Loucy (cell line): ENCODE results near the gene BACH2.

Source experiments
- EZH2phosphoT487 ChIP-seq: fragments of 200-600 bp; IDR thresholded peaks from 2 replicates; pipeline ENCODE4 v1.6.1; 2018; ENCODE audit warnings: antibody characterized with exemption, mild to moderate bottlenecking, moderate library complexity, borderline replicate concordance
- TF ChIP-seq, protein P1 (sequence below): fragments of 200-600 bp; sonication (generic); conservative IDR thresholded peaks from 2 replicates; pipeline ENCODE4 v1.5.1; 2014; ENCODE audit warnings: mild to moderate bottlenecking, antibody characterized with exemption, low read length

GRCh38 chr6:90278129-90278528, 18.5 kb downstream of the BACH2 start:
- TF ChIP-seq, protein P1, sequence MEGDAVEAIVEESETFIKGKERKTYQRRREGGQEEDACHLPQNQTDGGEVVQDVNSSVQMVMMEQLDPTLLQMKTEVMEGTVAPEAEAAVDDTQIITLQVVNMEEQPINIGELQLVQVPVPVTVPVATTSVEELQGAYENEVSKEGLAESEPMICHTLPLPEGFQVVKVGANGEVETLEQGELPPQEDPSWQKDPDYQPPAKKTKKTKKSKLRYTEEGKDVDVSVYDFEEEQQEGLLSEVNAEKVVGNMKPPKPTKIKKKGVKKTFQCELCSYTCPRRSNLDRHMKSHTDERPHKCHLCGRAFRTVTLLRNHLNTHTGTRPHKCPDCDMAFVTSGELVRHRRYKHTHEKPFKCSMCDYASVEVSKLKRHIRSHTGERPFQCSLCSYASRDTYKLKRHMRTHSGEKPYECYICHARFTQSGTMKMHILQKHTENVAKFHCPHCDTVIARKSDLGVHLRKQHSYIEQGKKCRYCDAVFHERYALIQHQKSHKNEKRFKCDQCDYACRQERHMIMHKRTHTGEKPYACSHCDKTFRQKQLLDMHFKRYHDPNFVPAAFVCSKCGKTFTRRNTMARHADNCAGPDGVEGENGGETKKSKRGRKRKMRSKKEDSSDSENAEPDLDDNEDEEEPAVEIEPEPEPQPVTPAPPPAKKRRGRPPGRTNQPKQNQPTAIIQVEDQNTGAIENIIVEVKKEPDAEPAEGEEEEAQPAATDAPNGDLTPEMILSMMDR: no peak
- no peak for TF ChIP-seq EZH2phosphoT487
